NCI-H345 treated with DMSO at 0.1 percent for 48 hours (cell line): Measurements from ENCODE around the gene GASK1A.

Experiments used
- DNase-seq: peaks from one replicate; lab custom pipeline; 2025; ENCODE audit not compliant: unreplicated experiment; lab: John Stamatoyannopoulos, UW

The GASK1A gene

GRCh38 chr3:43082457-43082856 is 103.3 kb downstream of the GASK1A start:
- DNase-seq: no peak

- DNase-seq: no peak
Measured at GRCh38 chr3:43086460-43087165, 107.5 kb downstream of the GASK1A start.

- DNase-seq: no peak
Measured at GRCh38 chr3:43087249-43087776, 108.2 kb downstream of the GASK1A start.

GRCh38 chr3:43089081-43089480 is 110.0 kb downstream of the GASK1A start:
- DNase-seq: no peak

- DNase-seq: no peak
Measured at GRCh38 chr3:43090238-43090637, 111.1 kb downstream of the GASK1A start.

GRCh38 chr3:43091481-43091880 is 112.4 kb downstream of the GASK1A start:
- no peak for DNase-seq

- DNase-seq: no peak
Measured at GRCh38 chr3:43093006-43093405, 113.9 kb downstream of the GASK1A start.

- DNase-seq: no peak
Measured at GRCh38 chr3:43093974-43094373, 114.9 kb downstream of the GASK1A start.

GRCh38 chr3:43094381-43094780 is 115.3 kb downstream of the GASK1A start:
- DNase-seq: no peak

GRCh38 chr3:43094851-43095250 is 115.7 kb downstream of the GASK1A start:
- DNase-seq: peak; percentile 73

- no peak for DNase-seq
Measured at GRCh38 chr3:43095370-43095769, 116.3 kb downstream of the GASK1A start.

- no peak for DNase-seq
Measured at GRCh38 chr3:43096761-43097160, 117.7 kb downstream of the GASK1A start.

GRCh38 chr3:43097400-43098080 is 118.4 kb downstream of the GASK1A start:
- DNase-seq: no peak

GRCh38 chr3:43098761-43099160 is 119.7 kb downstream of the GASK1A start:
- DNase-seq: no peak

- peak; percentile 3 for DNase-seq
Measured at GRCh38 chr3:43102773-43103480, 123.8 kb downstream of the GASK1A start.

- DNase-seq: no peak
Measured at GRCh38 chr3:43104039-43104438, 124.9 kb downstream of the GASK1A start.

- DNase-seq: peak; percentile 9
Measured at GRCh38 chr3:43104660-43105595, 125.8 kb downstream of the GASK1A start.

GRCh38 chr3:43105596-43106292 is 126.6 kb downstream of the GASK1A start, which contains the start of gene POMGNT2:
Gene POMGNT2, minus strand, starts transcription at chr3:43106079. Its CDS starts 24,648 bp downstream, at chr3:43081431.
- DNase-seq: peak; percentile 54

GRCh38 chr3:43106293-43106628 is 127.2 kb downstream of the GASK1A start:
- DNase-seq: no peak
